Sciatic nerve (tissue), 2 donors: ENCODE measurements around the gene CHODL. TPM values are rescaled to one million over a fixed set of nuclear protein-coding genes. Genes with fewer than 3 reads are reported as not detected.

Source experiments
- ATAC-seq: fragments of 200-7000 bp; cut with Tn5 transposase; one replicate; pipeline ENCODE4 v1.9.1; 2020; ENCODE audit warnings: mild to moderate bottlenecking, moderate library complexity
- DNase-seq: peaks from one replicate; pipeline ENCODE4 v3.0.0-alpha.2; 2020; ENCODE audit warnings: low spot score
- intact Hi-C: fragments of 100-400 bp; cut with DNase I; formaldehyde crosslinking; loops from one replicate; pipeline ENCODE4 v1.14.2; 2022
- total RNA-seq: library from RNA; stranded (reverse); fragmentation: NEBNext Ultra II Directional; extraction: Animal tissue kit (Norgen Biotek cat#: 25700); gene quantifications from one replicate; pipeline ENCODE4 v1.2.1, GENCODE V29; 2021
- donor health status: DM: no; HTN: no; CAD: no.
- donor health status: DM: no; HTN: no; CAD: no.

Gene CHODL
- total RNA-seq, 1 donor from 2014 or later, result 1.5 TPM

GRCh38 chr21:18274370-18274769, 29.7 kb downstream of the CHODL start:
- ATAC-seq (no peak), DNase-seq (no peak)
- intact Hi-C loops, result no loop called here

- DNase-seq (no peak), ATAC-seq (no peak)
- intact Hi-C loops, result no loop called here
Observed at GRCh38 chr21:18275781-18276180, 31.1 kb downstream of the CHODL start.

GRCh38 chr21:18285379-18285778, 40.7 kb downstream of the CHODL start:
- ATAC-seq, result no peak
- no peak for DNase-seq
- intact Hi-C loops, result no loop called here

GRCh38 chr21:18289876-18290275, 45.2 kb downstream of the CHODL start:
- intact Hi-C loops, result no loop called here
- DNase-seq (no peak), ATAC-seq (no peak)

GRCh38 chr21:18294100-18294499, 49.5 kb downstream of the CHODL start:
- DNase-seq (no peak), ATAC-seq (no peak)
- intact Hi-C loops, result no loop called here

GRCh38 chr21:18298228-18298627, 53.6 kb downstream of the CHODL start:
- ATAC-seq, result no peak
- intact Hi-C loops, result no loop called here
- DNase-seq, result no peak

Other genes with a start within 250 kb of the CHODL start
- not detected for gene TMPRSS15, start 159.0 kb downstream of the CHODL start, total RNA-seq